Mesodermal cell (in vitro differentiated cells): Measurements from ENCODE around the gene DLGAP1.

Experiments used
- H3K27ac ChIP-seq: 2 replicates; pipeline ENCODE4 v1.7.0; 2013; ENCODE audit warnings: mild to moderate bottlenecking, low read depth, low read length, moderate library complexity; ENCODE audit not compliant: severe bottlenecking
- H3K36me3 ChIP-seq: 2 replicates; pipeline ENCODE4 v1.7.1; 2013; ENCODE audit warnings: mild to moderate bottlenecking, low read length, moderate library complexity; ENCODE audit not compliant: control insufficient read depth, insufficient read depth
- H3K4me1 ChIP-seq: one replicate; pipeline ENCODE4 v1.7.1; 2013; ENCODE audit warnings: mild to moderate bottlenecking, low read length; ENCODE audit not compliant: insufficient read depth, control insufficient read depth, poor library complexity, severe bottlenecking
- H3K4me3 ChIP-seq: 2 replicates; pipeline ENCODE4 v1.7.0; 2013; ENCODE audit warnings: low read length, control low read depth, mild to moderate bottlenecking; ENCODE audit not compliant: insufficient read depth, poor library complexity, severe bottlenecking; ENCODE audit errors: extremely low read depth
- H3K9me3 ChIP-seq: 2 replicates; pipeline ENCODE4 v1.7.1; 2013; ENCODE audit warnings: mild to moderate bottlenecking, low read length, moderate library complexity; ENCODE audit not compliant: control insufficient read depth
- WGBS, 2 experiments: methylation state at CpG; one replicate each; pipeline ENCODE4 v1.1.5; 2013; ENCODE audit warnings: missing lambda C conversion rate in 2 of 2; ENCODE audit not compliant: insufficient coverage in 2 of 2; 5-methylcytosine and 5-hydroxymethylcytosine counted together

The DLGAP1 gene

GRCh38 chr18:3851159-3851558 lies 603.9 kb downstream of the DLGAP1 start:
- Histone ChIP-seq H3K4me3 (no peak overlapping the region), H3K36me3 (no peaks in the 10 kb centered on the region), H3K27ac (no peak overlapping the region), H3K4me1 (no peaks in the 10 kb centered on the region), H3K9me3 (no peaks in the 10 kb centered on the region)
- 94 to 96% methylated on average over 2 of the region's 2 CpGs for WGBS, 2 experiments

GRCh38 chr18:3848316-3848715 lies 606.8 kb downstream of the DLGAP1 start:
- H3K4me1 ChIP-seq: no peaks in the 10 kb centered on the region
- no peak overlapping the region for H3K4me3 ChIP-seq
- WGBS, 2 experiments: 100% methylated on average over 1 of the region's 3 CpGs
- H3K36me3 ChIP-seq: no peaks in the 10 kb centered on the region
- no peaks in the 10 kb centered on the region for H3K9me3 ChIP-seq
- H3K27ac ChIP-seq: no peak overlapping the region

GRCh38 chr18:3845161-3845560 lies 609.9 kb downstream of the DLGAP1 start:
- WGBS, 2 experiments: no CpG with 5 or more reads among the region's 2 CpGs
- H3K4me3 ChIP-seq: no peak overlapping the region

GRCh38 chr18:3842844-3843243 lies 612.3 kb downstream of the DLGAP1 start:
- Histone ChIP-seq H3K27ac (no peak overlapping the region), H3K9me3 (no peaks in the 10 kb centered on the region), H3K36me3 (no peaks in the 10 kb centered on the region), H3K4me1 (no peaks in the 10 kb centered on the region), H3K4me3 (no peak overlapping the region)
- WGBS, 2 experiments: 85 to 100% methylated on average over 2 of the region's 2 CpGs

More at GRCh38 chr18:3845161-3845560, 609.9 kb downstream of the DLGAP1 start:
- H3K27ac ChIP-seq: no peak overlapping the region
- no peaks in the 10 kb centered on the region for H3K9me3 ChIP-seq
- no peaks in the 10 kb centered on the region for H3K4me1 ChIP-seq
- H3K36me3 ChIP-seq: no peaks in the 10 kb centered on the region

- Histone ChIP-seq H3K4me1 (no peaks in the 10 kb centered on the region), H3K27ac (no peak overlapping the region)
- 75 to 100% methylated on average over 1 to 3 of the region's 3 CpGs for WGBS, 2 experiments
Observed at GRCh38 chr18:3840766-3841165, 614.3 kb downstream of the DLGAP1 start.

GRCh38 chr18:3839581-3839981 lies 615.5 kb downstream of the DLGAP1 start:
- H3K36me3 ChIP-seq: no peaks in the 10 kb centered on the region
- no peaks in the 10 kb centered on the region for H3K4me1 ChIP-seq
- no peak overlapping the region for H3K27ac ChIP-seq
- no peaks in the 10 kb centered on the region for H3K9me3 ChIP-seq
- WGBS, 2 experiments: 71 to 78% methylated on average over 1 of the region's 2 CpGs
- H3K4me3 ChIP-seq: no peak overlapping the region

More at GRCh38 chr18:3840766-3841165, 614.3 kb downstream of the DLGAP1 start:
- no peaks in the 10 kb centered on the region for H3K9me3 ChIP-seq
- no peak overlapping the region for H3K4me3 ChIP-seq
- no peaks in the 10 kb centered on the region for H3K36me3 ChIP-seq

GRCh38 chr18:3836483-3837335 lies 618.4 kb downstream of the DLGAP1 start:
- 64 to 74% methylated on average over 4 to 5 of the region's 12 CpGs for WGBS, 2 experiments
- H3K4me1 ChIP-seq: no peaks in the 10 kb centered on the region
- no peaks in the 10 kb centered on the region for H3K9me3 ChIP-seq
- H3K27ac ChIP-seq: no peak overlapping the region
- no peaks in the 10 kb centered on the region for H3K36me3 ChIP-seq
- no peak overlapping the region for H3K4me3 ChIP-seq

GRCh38 chr18:3832025-3832638 lies 623.0 kb downstream of the DLGAP1 start:
- H3K27ac ChIP-seq: no peak overlapping the region
- no peaks in the 10 kb centered on the region for H3K9me3 ChIP-seq
- no peaks in the 10 kb centered on the region for H3K36me3 ChIP-seq
- no peaks in the 10 kb centered on the region for H3K4me1 ChIP-seq
- WGBS, 2 experiments: 60 to 100% methylated on average over 1 to 2 of the region's 6 CpGs
- H3K4me3 ChIP-seq: no peak overlapping the region

GRCh38 chr18:3830604-3831003 lies 624.5 kb downstream of the DLGAP1 start:
- Histone ChIP-seq H3K36me3 (no peaks in the 10 kb centered on the region), H3K4me1 (no peaks in the 10 kb centered on the region), H3K9me3 (no peaks in the 10 kb centered on the region), H3K27ac (no peak overlapping the region), H3K4me3 (no peak overlapping the region)
- WGBS, 2 experiments: no CpG with 5 or more reads among the region's 1 CpG

- no peak overlapping the region for H3K27ac ChIP-seq
- no peaks in the 10 kb centered on the region for H3K4me1 ChIP-seq
- no peaks in the 10 kb centered on the region for H3K36me3 ChIP-seq
- H3K9me3 ChIP-seq: no peaks in the 10 kb centered on the region
- no peak overlapping the region for H3K4me3 ChIP-seq
- WGBS, 2 experiments: 55 to 66% methylated on average over 4 to 5 of the region's 6 CpGs
Observed at GRCh38 chr18:3827236-3827845, 627.8 kb downstream of the DLGAP1 start.
